Measurements from ENCODE around the gene SLC2A10.

The SLC2A10 gene

GRCh38 chr20:46666818-46667515, 42.5 kb upstream of the SLC2A10 start:
- in situ Hi-C loops (cut with MboI; ENCODE audit: low pct_unique_long_range_greater_than_20kb, low sequenced_read_pairs, unreplicated experiment): no loop called here
- no peak for TF ChIP-seq CTCF (IDR thresholded peaks at IDR 0.05; ENCODE audit: extremely low read depth, insufficient read depth, missing control alignments)
- no peak for DNase-seq (ENCODE audit: low spot score)

- DNase-seq (ENCODE audit: low spot score): no peak
- no peak for TF ChIP-seq CTCF (IDR thresholded peaks at IDR 0.05; ENCODE audit: extremely low read depth, insufficient read depth, missing control alignments)
- in situ Hi-C loops (cut with MboI; ENCODE audit: low pct_unique_long_range_greater_than_20kb, low sequenced_read_pairs, unreplicated experiment): no loop called here
Measured at GRCh38 chr20:46670228-46670584, 39.2 kb upstream of the SLC2A10 start.

- DNase-seq (ENCODE audit: low spot score): no peak
- no peak for TF ChIP-seq CTCF (IDR thresholded peaks at IDR 0.05; ENCODE audit: extremely low read depth, insufficient read depth, missing control alignments)
- in situ Hi-C loops (cut with MboI; ENCODE audit: low pct_unique_long_range_greater_than_20kb, low sequenced_read_pairs, unreplicated experiment): no loop called here
Measured at GRCh38 chr20:46670585-46671584, 38.6 kb upstream of the SLC2A10 start.

- no peak for DNase-seq (ENCODE audit: low spot score)
- no peak for TF ChIP-seq CTCF (IDR thresholded peaks at IDR 0.05; ENCODE audit: extremely low read depth, insufficient read depth, missing control alignments)
- in situ Hi-C loops (cut with MboI; ENCODE audit: low pct_unique_long_range_greater_than_20kb, low sequenced_read_pairs, unreplicated experiment): no loop called here
Measured at GRCh38 chr20:46671866-46672542, 37.4 kb upstream of the SLC2A10 start.

GRCh38 chr20:46672543-46673148, 36.8 kb upstream of the SLC2A10 start:
- in situ Hi-C loops (cut with MboI; ENCODE audit: low pct_unique_long_range_greater_than_20kb, low sequenced_read_pairs, unreplicated experiment): no loop called here
- no peak for TF ChIP-seq CTCF (IDR thresholded peaks at IDR 0.05; ENCODE audit: extremely low read depth, insufficient read depth, missing control alignments)

More at GRCh38 chr20:46672543-46673148, 36.8 kb upstream of the SLC2A10 start:
- no peak for DNase-seq (ENCODE audit: low spot score)
